ENCODE results near the gene C7orf57.

DNA sequence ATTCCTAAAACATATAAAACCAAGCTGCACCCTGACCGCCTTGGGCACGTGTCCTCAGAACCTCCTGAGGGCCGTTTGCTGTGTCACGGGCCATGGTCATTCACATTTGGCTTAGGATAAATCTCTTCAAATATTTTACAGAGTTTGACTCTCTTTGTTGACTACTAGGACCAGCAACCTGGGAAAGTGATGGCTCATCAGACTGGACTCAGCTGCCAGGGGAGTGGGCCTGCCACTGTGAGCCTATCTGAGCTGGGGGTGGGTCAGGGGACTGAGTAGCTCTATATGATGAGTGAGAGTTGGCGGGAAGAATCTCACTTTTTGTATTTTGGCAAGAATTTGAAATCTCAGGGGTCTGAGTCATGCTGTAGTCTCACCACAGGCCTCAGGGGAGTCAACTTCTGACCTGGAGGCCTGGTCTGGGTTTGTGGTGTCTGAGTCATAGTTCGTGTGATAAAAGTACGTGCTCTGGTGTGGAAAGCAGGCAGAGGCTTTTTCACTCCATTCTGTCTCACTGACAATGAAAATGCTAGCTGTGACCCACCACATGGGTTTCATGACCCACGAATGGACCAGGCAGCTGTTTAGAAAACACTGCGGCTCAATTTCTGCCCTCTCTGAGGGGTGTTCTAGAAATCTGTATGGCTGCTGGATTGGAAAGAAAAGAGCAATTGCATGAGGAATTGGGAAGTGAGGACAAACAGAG lies 49.5 kb downstream of the C7orf57 start:
- TF ChIP-seq, protein P1, sequence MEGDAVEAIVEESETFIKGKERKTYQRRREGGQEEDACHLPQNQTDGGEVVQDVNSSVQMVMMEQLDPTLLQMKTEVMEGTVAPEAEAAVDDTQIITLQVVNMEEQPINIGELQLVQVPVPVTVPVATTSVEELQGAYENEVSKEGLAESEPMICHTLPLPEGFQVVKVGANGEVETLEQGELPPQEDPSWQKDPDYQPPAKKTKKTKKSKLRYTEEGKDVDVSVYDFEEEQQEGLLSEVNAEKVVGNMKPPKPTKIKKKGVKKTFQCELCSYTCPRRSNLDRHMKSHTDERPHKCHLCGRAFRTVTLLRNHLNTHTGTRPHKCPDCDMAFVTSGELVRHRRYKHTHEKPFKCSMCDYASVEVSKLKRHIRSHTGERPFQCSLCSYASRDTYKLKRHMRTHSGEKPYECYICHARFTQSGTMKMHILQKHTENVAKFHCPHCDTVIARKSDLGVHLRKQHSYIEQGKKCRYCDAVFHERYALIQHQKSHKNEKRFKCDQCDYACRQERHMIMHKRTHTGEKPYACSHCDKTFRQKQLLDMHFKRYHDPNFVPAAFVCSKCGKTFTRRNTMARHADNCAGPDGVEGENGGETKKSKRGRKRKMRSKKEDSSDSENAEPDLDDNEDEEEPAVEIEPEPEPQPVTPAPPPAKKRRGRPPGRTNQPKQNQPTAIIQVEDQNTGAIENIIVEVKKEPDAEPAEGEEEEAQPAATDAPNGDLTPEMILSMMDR (IDR thresholded peaks at IDR 0.05), result no peak
- TF ChIP-seq POLR2A (IDR thresholded peaks at IDR 0.05), result no peak

All from lower leg skin (tissue), 3 donors.